Hepatocyte (in vitro differentiated cells): ENCODE measurements around the gene SF3B6. TPM values are rescaled to one million over a fixed set of nuclear protein-coding genes. Genes with fewer than 3 reads are reported as not detected.

Experiments used
- DNase-seq: peaks from one replicate; pipeline ENCODE4 v3.0.0-alpha.2; 2016; ENCODE audit warnings: low spot score
- H2AFZ ChIP-seq: fragments of 200-600 bp; sonication (generic); 2 replicates; pipeline ENCODE4 v1.6.0; 2016; ENCODE audit warnings: antibody characterized with exemption, mild to moderate bottlenecking
- H3K27ac ChIP-seq: fragments of 200-600 bp; sonication (generic); 2 replicates; pipeline ENCODE4 v1.5.1; 2016; ENCODE audit warnings: mild to moderate bottlenecking
- H3K27me3 ChIP-seq: fragments of 200-600 bp; sonication (generic); 2 replicates; pipeline ENCODE4 v1.6.1; 2016
- H3K36me3 ChIP-seq: fragments of 200-600 bp; sonication (generic); replicated peaks from 2 replicates; pipeline ENCODE4 v1.5.1; 2016; ENCODE audit warnings: low read depth; ENCODE audit not compliant: insufficient read depth
- H3K4me1 ChIP-seq: fragments of 200-600 bp; sonication (generic); 2 replicates; pipeline ENCODE4 v1.5.1; 2016; ENCODE audit warnings: mild to moderate bottlenecking, moderate library complexity; ENCODE audit not compliant: insufficient read depth
- H3K4me2 ChIP-seq: fragments of 200-600 bp; sonication (generic); 2 replicates; pipeline ENCODE4 v1.6.0; 2016
- H3K4me3 ChIP-seq: fragments of 200-600 bp; sonication (generic); 2 replicates; pipeline ENCODE4 v1.5.1; 2016; ENCODE audit warnings: mild to moderate bottlenecking
- H3K79me2 ChIP-seq: fragments of 200-600 bp; sonication (generic); 2 replicates; pipeline ENCODE4 v1.6.0; 2017; ENCODE audit warnings: mild to moderate bottlenecking
- H3K9me2 ChIP-seq: fragments of 200-600 bp; sonication (generic); replicated peaks from 2 replicates; pipeline ENCODE4 v1.6.0; 2017; ENCODE audit warnings: mild to moderate bottlenecking; ENCODE audit not compliant: insufficient read depth
- H3K9me3 ChIP-seq: fragments of 200-600 bp; sonication (generic); 2 replicates; pipeline ENCODE4 v1.5.1; 2016; ENCODE audit warnings: low read depth, mild to moderate bottlenecking
- H4K20me1 ChIP-seq: fragments of 200-600 bp; sonication (generic); 2 replicates; pipeline ENCODE4 v1.6.0; 2016; ENCODE audit warnings: mild to moderate bottlenecking; ENCODE audit not compliant: insufficient read depth, poor library complexity, severe bottlenecking
- CTCF ChIP-seq: fragments of 200-600 bp; sonication (generic); IDR thresholded peaks from 2 replicates; pipeline ENCODE4 v1.5.1; 2016; ENCODE audit warnings: antibody characterized with exemption, mild to moderate bottlenecking; ENCODE audit not compliant: poor library complexity
- EZH2 ChIP-seq: fragments of 200-600 bp; sonication (generic); IDR thresholded peaks from 2 replicates; pipeline ENCODE4 v1.6.1; 2016; ENCODE audit warnings: antibody characterized with exemption, mild to moderate bottlenecking, borderline replicate concordance
- EZH2phosphoT487 ChIP-seq: fragments of 200-600 bp; sonication (generic); IDR thresholded peaks from one replicate; pipeline ENCODE4 v1.6.1; 2018; ENCODE audit warnings: antibody characterized with exemption, mild to moderate bottlenecking, low read depth, moderate library complexity; ENCODE audit not compliant: unreplicated experiment, severe bottlenecking
- WGBS: methylation state at CpG from one replicate; pipeline ENCODE4 v1.1.6; 2016; ENCODE audit warnings: low lambda C conversion rate; ENCODE audit errors: missing lambda C conversion rate; 5-methylcytosine and 5-hydroxymethylcytosine counted together
- polyA plus RNA-seq: library from polyadenylated mRNA; unstranded; fragments of >200 nt; fragmentation: Nextera tagmentation; extraction: Ambion mirVana; gene quantifications from 2 replicates; pipeline ENCODE4 v1.2.1, GENCODE V29; 2016
- total RNA-seq: library from RNA; depleted of rRNA; stranded (reverse); fragments of >200 nt; gene quantifications from 2 replicates; pipeline ENCODE4 v1.2.3, GENCODE V29; 2014

SF3B6 gene
- total and polyA plus RNA-seq, 2 experiments from 2014 or later: 158 to 174 TPM

GRCh38 chr2:24080701-24081100 lies 4.6 kb upstream of the SF3B6 start:
- no peak overlapping the region for H3K27ac ChIP-seq
- no peaks in the 10 kb centered on the region for H3K27me3 ChIP-seq
- no peaks in the 10 kb centered on the region for H4K20me1 ChIP-seq
- H3K4me2 ChIP-seq: no peak overlapping the region
- peaks cover 12% of the 10 kb centered on the region for H3K79me2 ChIP-seq
- no peak overlapping the region for H3K4me3 ChIP-seq
- H3K4me1 ChIP-seq: peaks cover 18% of the 10 kb centered on the region
- WGBS: 45% methylated on average over 2 of the region's 2 CpGs
- TF ChIP-seq EZH2phosphoT487: no peak
- TF ChIP-seq CTCF: no peak
- TF ChIP-seq EZH2: no peak
- no peaks in the 10 kb centered on the region for H3K9me2 ChIP-seq
- no peak overlapping the region for H2AFZ ChIP-seq
- no peak for DNase-seq
- H3K9me3 ChIP-seq: no peaks in the 10 kb centered on the region
- H3K36me3 ChIP-seq: no peaks in the 10 kb centered on the region

GRCh38 chr2:24077879-24078278 lies 1.8 kb upstream of the SF3B6 start:
- no peaks in the 10 kb centered on the region for H3K9me3 ChIP-seq
- no peaks in the 10 kb centered on the region for H3K36me3 ChIP-seq
- H3K4me3 ChIP-seq: peak overlapping the region; percentile 40
- peaks cover 16% of the 10 kb centered on the region for H3K4me1 ChIP-seq
- no peaks in the 10 kb centered on the region for H3K27me3 ChIP-seq
- 62% methylated on average over 2 of the region's 2 CpGs for WGBS
- H3K9me2 ChIP-seq: no peaks in the 10 kb centered on the region
- peak overlapping the region; percentile 69 for H2AFZ ChIP-seq
- no peak for DNase-seq
- H4K20me1 ChIP-seq: no peaks in the 10 kb centered on the region
- TF ChIP-seq EZH2phosphoT487: no peak
- TF ChIP-seq CTCF: no peak
- no peak for TF ChIP-seq EZH2
- H3K79me2 ChIP-seq: peaks cover 36% of the 10 kb centered on the region
- H3K27ac ChIP-seq: peak overlapping the region; percentile 95
- H3K4me2 ChIP-seq: peak overlapping the region; percentile 82

- Histone ChIP-seq H4K20me1 (no peaks in the 10 kb centered on the region), H3K27me3 (no peaks in the 10 kb centered on the region), H3K9me2 (no peaks in the 10 kb centered on the region), H2AFZ (peak overlapping the region; percentile 69), H3K27ac (peak overlapping the region; percentile 95), H3K36me3 (no peaks in the 10 kb centered on the region), H3K4me2 (peak overlapping the region; percentile 82), H3K4me1 (peaks cover 14% of the 10 kb centered on the region), H3K79me2 (peaks cover 37% of the 10 kb centered on the region), H3K9me3 (no peaks in the 10 kb centered on the region), H3K4me3 (peak overlapping the region; percentile 40)
- no peak for DNase-seq
- 18% methylated on average over 9 of the region's 9 CpGs for WGBS
- TF ChIP-seq EZH2 (no peak), CTCF (no peak), EZH2phosphoT487 (no peak)
Measured at GRCh38 chr2:24077535-24077877, 1.4 kb upstream of the SF3B6 start.
